ENCODE data around the gene ST8SIA3. TPM values are rescaled to one million over a fixed set of nuclear protein-coding genes. Genes with fewer than 3 reads are reported as not detected.

Gene ST8SIA3
- total and polyA plus RNA-seq, 2 donors (not counting 3 experiments of a cell fraction or from before 2014, with no cell fraction given) = not detected

DNA sequence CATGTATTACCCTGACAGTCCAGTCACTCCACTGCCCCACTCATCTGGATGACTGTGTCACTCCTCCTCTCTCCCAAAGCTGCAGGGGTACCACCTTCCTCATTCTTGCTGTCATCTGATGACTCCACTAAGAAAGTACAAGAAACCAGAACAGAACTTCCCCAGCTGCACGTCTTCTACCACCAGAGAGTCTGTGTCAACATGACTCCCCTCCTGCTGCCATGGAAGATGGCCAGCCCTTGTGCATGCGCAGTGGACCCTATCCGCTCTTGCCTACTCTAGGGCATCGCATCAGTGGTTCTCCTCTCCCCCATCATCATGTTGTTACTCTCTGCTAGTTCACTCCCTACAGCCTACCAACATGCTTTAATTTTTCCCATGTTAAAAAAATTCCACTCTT, 14.5 kb upstream of the ST8SIA3 start:
- Histone ChIP-seq H3K4me3 (replicated peaks in 1 of 3; ENCODE audit: insufficient read depth in 1 of 3, low read depth in 1 of 3, low read length in 3 of 3) (no peak overlapping the region), H3K4me1 (ENCODE audit: control insufficient read depth, extremely low read depth, insufficient read depth, low read length) (no peaks in the 10 kb centered on the region), H3K9me3 (replicated peaks; ENCODE audit: control insufficient read depth, insufficient read depth, low read length) (no peaks in the 10 kb centered on the region), H3K27ac (ENCODE audit: insufficient read depth, low read depth, low read length) (no peak overlapping the region), H2AFZ (ENCODE audit: low read depth, low read length) (no peak overlapping the region), H4K20me1 (replicated peaks; ENCODE audit: control insufficient read depth, extremely low read depth, insufficient read depth, low read length) (no peaks in the 10 kb centered on the region), H3K27me3 (ENCODE audit: control insufficient read depth in 2 of 2, insufficient read depth in 2 of 2, low read length in 2 of 2) (no peaks in the 10 kb centered on the region), H3K4me2 (ENCODE audit: insufficient read depth, low read length) (no peak overlapping the region), H3K9ac (replicated peaks; ENCODE audit: extremely low read depth, insufficient read depth, low read length) (no peak overlapping the region), H3K9me1 (replicated peaks; ENCODE audit: control insufficient read depth, extremely low read depth, insufficient read depth, low read length) (no peaks in the 10 kb centered on the region), H3K79me2 (ENCODE audit: control insufficient read depth, insufficient read depth, low read length) (no peaks in the 10 kb centered on the region), H3K36me3 (ENCODE audit: control insufficient read depth in 2 of 2, extremely low read depth in 1 of 2, insufficient read depth in 2 of 2, low read length in 2 of 2) (no peaks in the 10 kb centered on the region)
- FAIRE-seq (no peak), DNase-seq (ENCODE audit: low read depth, low spot score) (no peak)
- no TSS peak for BruUV-seq (replicated peaks)
- no peak for TF ChIP-seq POLR2A (IDR thresholded peaks at IDR 0.05; ENCODE audit: low read depth, low read length)
- TF ChIP-seq, protein P1, sequence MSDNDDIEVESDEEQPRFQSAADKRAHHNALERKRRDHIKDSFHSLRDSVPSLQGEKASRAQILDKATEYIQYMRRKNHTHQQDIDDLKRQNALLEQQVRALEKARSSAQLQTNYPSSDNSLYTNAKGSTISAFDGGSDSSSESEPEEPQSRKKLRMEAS (IDR thresholded peaks at IDR 0.05; ENCODE audit: insufficient read depth, insufficient read length) = no peak
- CTCF ChIA-PET = no interaction called here
- POLR2A ChIA-PET = no interaction called here
- dilution Hi-C loops (cut with MboI; ENCODE audit: extremely low pct_ligation_motif_present, low sequenced_read_pairs) (no loop called here), intact Hi-C loops (cut with micrococcal nuclease) (no loop called here)

DNA sequence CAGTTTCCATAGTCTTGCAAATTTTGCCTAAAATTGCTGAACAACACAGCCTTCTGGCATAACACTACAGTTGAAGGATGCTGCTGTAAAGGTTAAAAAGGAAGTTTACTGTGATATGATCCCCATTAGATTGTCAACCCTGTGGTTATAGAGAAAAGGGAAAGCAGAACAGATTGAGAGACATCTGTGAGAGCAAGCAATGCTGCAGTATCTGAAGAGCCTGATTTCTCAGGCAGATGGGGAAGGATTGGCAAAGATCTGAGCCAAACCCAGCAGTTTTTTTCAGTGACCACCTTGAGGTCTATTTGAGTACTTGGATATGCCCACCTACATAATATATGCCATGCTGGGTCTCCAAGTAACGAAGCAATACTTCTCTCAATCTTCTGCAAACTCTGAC, 8.5 kb upstream of the ST8SIA3 start:
- no peak for TF ChIP-seq POLR2AphosphoS5 (IDR thresholded peaks at IDR 0.05; ENCODE audit: insufficient read depth, low read depth, low read length)
- TF ChIP-seq GATA2 (IDR thresholded peaks at IDR 0.05; ENCODE audit: insufficient read depth, insufficient read length, low read depth, low read length) = no peak
- TF ChIP-seq JUN (IDR thresholded peaks at IDR 0.05; ENCODE audit: borderline replicate concordance, insufficient read depth, insufficient read length, low read depth) = no peak
- TF ChIP-seq POLR2A (IDR thresholded peaks at IDR 0.05; ENCODE audit: low read depth, low read length) = no peak
- TF ChIP-seq, protein P2, sequence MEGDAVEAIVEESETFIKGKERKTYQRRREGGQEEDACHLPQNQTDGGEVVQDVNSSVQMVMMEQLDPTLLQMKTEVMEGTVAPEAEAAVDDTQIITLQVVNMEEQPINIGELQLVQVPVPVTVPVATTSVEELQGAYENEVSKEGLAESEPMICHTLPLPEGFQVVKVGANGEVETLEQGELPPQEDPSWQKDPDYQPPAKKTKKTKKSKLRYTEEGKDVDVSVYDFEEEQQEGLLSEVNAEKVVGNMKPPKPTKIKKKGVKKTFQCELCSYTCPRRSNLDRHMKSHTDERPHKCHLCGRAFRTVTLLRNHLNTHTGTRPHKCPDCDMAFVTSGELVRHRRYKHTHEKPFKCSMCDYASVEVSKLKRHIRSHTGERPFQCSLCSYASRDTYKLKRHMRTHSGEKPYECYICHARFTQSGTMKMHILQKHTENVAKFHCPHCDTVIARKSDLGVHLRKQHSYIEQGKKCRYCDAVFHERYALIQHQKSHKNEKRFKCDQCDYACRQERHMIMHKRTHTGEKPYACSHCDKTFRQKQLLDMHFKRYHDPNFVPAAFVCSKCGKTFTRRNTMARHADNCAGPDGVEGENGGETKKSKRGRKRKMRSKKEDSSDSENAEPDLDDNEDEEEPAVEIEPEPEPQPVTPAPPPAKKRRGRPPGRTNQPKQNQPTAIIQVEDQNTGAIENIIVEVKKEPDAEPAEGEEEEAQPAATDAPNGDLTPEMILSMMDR (IDR thresholded peaks at IDR 0.05; ENCODE audit: extremely low read depth in 1 of 2, insufficient read depth in 1 of 2, low read depth in 1 of 2, low read length in 2 of 2) = no peak
- no peak for TF ChIP-seq EZH2 (IDR thresholded peaks at IDR 0.05; ENCODE audit: borderline replicate concordance, low read depth, low read length, severe bottlenecking)
- TF ChIP-seq FOS (IDR thresholded peaks at IDR 0.05; ENCODE audit: borderline replicate concordance, insufficient read depth, low read length) = no peak
- TF ChIP-seq MYC (IDR thresholded peaks at IDR 0.05; ENCODE audit: low read depth, low read length) = no peak
- TF ChIP-seq, protein P1 (IDR thresholded peaks at IDR 0.05; ENCODE audit: insufficient read depth, insufficient read length) = no peak
- intact Hi-C loops (cut with micrococcal nuclease) = no loop called here
- no peak overlapping the region for H3K27ac ChIP-seq (ENCODE audit: insufficient read depth, low read depth, low read length)
- dilution Hi-C loops (cut with MboI; ENCODE audit: extremely low pct_ligation_motif_present, low sequenced_read_pairs) = no loop called here
- H2AFZ ChIP-seq (ENCODE audit: low read depth, low read length) = no peak overlapping the region
- no peaks in the 10 kb centered on the region for H3K79me2 ChIP-seq (ENCODE audit: control insufficient read depth, insufficient read depth, low read length)
- FAIRE-seq = no peak
- BruUV-seq (replicated peaks) = no TSS peak
- no peak overlapping the region for H3K4me3 ChIP-seq (replicated peaks in 1 of 3; ENCODE audit: insufficient read depth in 1 of 3, low read depth in 1 of 3, low read length in 3 of 3)
- DNase-seq (ENCODE audit: low read depth, low spot score) = no peak
- no peaks in the 10 kb centered on the region for H3K9me1 ChIP-seq (replicated peaks; ENCODE audit: control insufficient read depth, extremely low read depth, insufficient read depth, low read length)
- no peaks in the 10 kb centered on the region for H3K9me3 ChIP-seq (replicated peaks; ENCODE audit: control insufficient read depth, insufficient read depth, low read length)
- no peaks in the 10 kb centered on the region for H3K36me3 ChIP-seq (ENCODE audit: control insufficient read depth in 2 of 2, extremely low read depth in 1 of 2, insufficient read depth in 2 of 2, low read length in 2 of 2)
- H3K4me2 ChIP-seq (ENCODE audit: insufficient read depth, low read length) = no peak overlapping the region
- no peaks in the 10 kb centered on the region for H3K4me1 ChIP-seq (ENCODE audit: control insufficient read depth, extremely low read depth, insufficient read depth, low read length)
- H3K27me3 ChIP-seq (ENCODE audit: control insufficient read depth in 2 of 2, insufficient read depth in 2 of 2, low read length in 2 of 2) = no peaks in the 10 kb centered on the region
- ChIA-PET POLR2A (no interaction called here), CTCF (no interaction called here)
- H3K9ac ChIP-seq (replicated peaks; ENCODE audit: extremely low read depth, insufficient read depth, low read length) = no peak overlapping the region
- H4K20me1 ChIP-seq (replicated peaks; ENCODE audit: control insufficient read depth, extremely low read depth, insufficient read depth, low read length) = no peaks in the 10 kb centered on the region
